Calu3 (cell line): ENCODE results near the gene GANAB. TPM values are rescaled to one million over a fixed set of nuclear protein-coding genes. Genes with fewer than 3 reads are reported as not detected.

Experiments used
- BruUV-seq: library from RNA; stranded (reverse); fragments of 400-500 nt; replicated peaks from 2 replicates; lab custom pipeline; 2021; lab: Mats Ljungman, UMichigan
- CTCF ChIA-PET: fragments of 300-600 bp; sonication (Branson Sonifier 250); formaldehyde crosslinking; loops from one replicate; lab custom pipeline; 2022; ENCODE audit warnings: antibody characterized with exemption; lab: Charles Lee
- DNase-seq: peaks from one replicate; pipeline ENCODE4 v3.0.0; 2022
- H3K27ac Mint-ChIP-seq: one replicate; pipeline ENCODE4 v1.8.0; 2022; ENCODE audit warnings: mixed read lengths; ENCODE audit not compliant: unreplicated experiment
- H3K27me3 Mint-ChIP-seq: one replicate; pipeline ENCODE4 v1.8.0; 2022; ENCODE audit warnings: mixed read lengths; ENCODE audit not compliant: unreplicated experiment
- H3K36me3 Mint-ChIP-seq: one replicate; pipeline ENCODE4 v1.8.0; 2022; ENCODE audit warnings: mild to moderate bottlenecking, moderate library complexity, mixed read lengths; ENCODE audit not compliant: insufficient read depth, unreplicated experiment
- H3K4me1 Mint-ChIP-seq: one replicate; pipeline ENCODE4 v1.8.0; 2022; ENCODE audit warnings: mild to moderate bottlenecking, low read depth, mixed read lengths; ENCODE audit not compliant: unreplicated experiment
- H3K4me3 Mint-ChIP-seq: one replicate; pipeline ENCODE4 v1.8.0; 2022; ENCODE audit warnings: mild to moderate bottlenecking, low read depth, moderate library complexity, mixed read lengths; ENCODE audit not compliant: unreplicated experiment
- H3K9me3 Mint-ChIP-seq: one replicate; pipeline ENCODE4 v1.8.0; 2022; ENCODE audit warnings: low read depth, mixed read lengths; ENCODE audit not compliant: unreplicated experiment
- intact Hi-C: fragments of 100-400 bp; cut with micrococcal nuclease; formaldehyde crosslinking; loops from one replicate; pipeline ENCODE4 v1.10.0; 2022; ENCODE audit not compliant: unreplicated experiment
- total RNA-seq: library from RNA; stranded (reverse); gene quantifications from 2 replicates; pipeline ENCODE4 v1.2.3, GENCODE V29; 2022
- TF ChIP-seq, protein P1 (sequence below): fragments of 200-600 bp; IDR thresholded peaks from one replicate; pipeline ENCODE4 v1.8.0; 2022; ENCODE audit warnings: antibody characterized with exemption; ENCODE audit not compliant: unreplicated experiment

GANAB gene
- total RNA-seq, 1 experiment from 2014 or later = 377 TPM

DNA sequence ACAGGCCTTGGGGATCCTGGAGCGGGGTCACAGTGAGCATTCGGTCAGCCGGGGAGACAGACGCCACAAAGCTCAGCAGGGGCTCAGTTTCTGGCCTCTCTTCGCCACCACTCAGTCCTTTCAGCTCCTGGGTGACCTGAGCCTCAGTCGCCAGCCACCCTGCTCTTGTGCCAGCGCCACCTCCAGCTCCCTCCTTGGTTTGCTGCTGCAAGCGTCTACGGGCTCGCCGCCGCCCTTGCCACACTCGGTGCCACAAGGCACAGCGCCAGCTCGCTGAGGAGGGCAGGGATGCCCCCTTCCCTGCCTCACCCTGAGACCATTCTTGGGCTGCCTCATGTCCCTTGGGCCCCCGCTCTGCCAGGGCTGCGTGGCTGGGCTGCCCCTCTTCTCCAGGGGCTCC, 71.3 kb downstream of the GANAB start:
- intact Hi-C loops = no loop called here
- peak overlapping the region; percentile 99 for H3K27ac Mint-ChIP-seq
- H3K4me3 Mint-ChIP-seq = peak overlapping the region; percentile 96
- no TSS peak for BruUV-seq
- peaks cover 51% of the 10 kb centered on the region for H3K4me1 Mint-ChIP-seq
- CTCF ChIA-PET = interaction anchor here (1.3 kb wide), 1 partner anchor 30 kb away, joined by 3 read pairs; no protein-coding TSS in a partner anchor
- peaks cover 71% of the 10 kb centered on the region for H3K36me3 Mint-ChIP-seq
- H3K27me3 Mint-ChIP-seq = no peaks in the 10 kb centered on the region
- no peak for DNase-seq
- TF ChIP-seq, protein P1, sequence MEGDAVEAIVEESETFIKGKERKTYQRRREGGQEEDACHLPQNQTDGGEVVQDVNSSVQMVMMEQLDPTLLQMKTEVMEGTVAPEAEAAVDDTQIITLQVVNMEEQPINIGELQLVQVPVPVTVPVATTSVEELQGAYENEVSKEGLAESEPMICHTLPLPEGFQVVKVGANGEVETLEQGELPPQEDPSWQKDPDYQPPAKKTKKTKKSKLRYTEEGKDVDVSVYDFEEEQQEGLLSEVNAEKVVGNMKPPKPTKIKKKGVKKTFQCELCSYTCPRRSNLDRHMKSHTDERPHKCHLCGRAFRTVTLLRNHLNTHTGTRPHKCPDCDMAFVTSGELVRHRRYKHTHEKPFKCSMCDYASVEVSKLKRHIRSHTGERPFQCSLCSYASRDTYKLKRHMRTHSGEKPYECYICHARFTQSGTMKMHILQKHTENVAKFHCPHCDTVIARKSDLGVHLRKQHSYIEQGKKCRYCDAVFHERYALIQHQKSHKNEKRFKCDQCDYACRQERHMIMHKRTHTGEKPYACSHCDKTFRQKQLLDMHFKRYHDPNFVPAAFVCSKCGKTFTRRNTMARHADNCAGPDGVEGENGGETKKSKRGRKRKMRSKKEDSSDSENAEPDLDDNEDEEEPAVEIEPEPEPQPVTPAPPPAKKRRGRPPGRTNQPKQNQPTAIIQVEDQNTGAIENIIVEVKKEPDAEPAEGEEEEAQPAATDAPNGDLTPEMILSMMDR = no peak
- H3K9me3 Mint-ChIP-seq = no peaks in the 10 kb centered on the region

Other genes with a start within 250 kb of the GANAB start
- gene SCGB1A1, start 227.6 kb downstream of the GANAB start, total RNA-seq = not detected in 2 replicates
- gene AHNAK, start 99.8 kb downstream of the GANAB start, total RNA-seq = 246 and 253 TPM in 2 replicates
- gene EEF1G, start 72.7 kb downstream of the GANAB start, total RNA-seq = 970 and 1,189 TPM in 2 replicates
- gene TUT1, start 55.1 kb downstream of the GANAB start, total RNA-seq = 21.9 and 26.3 TPM in 2 replicates
- 90.4 and 97.2 TPM in 2 replicates for gene MTA2, start 44.7 kb downstream of the GANAB start, total RNA-seq
- 43.3 and 51.4 TPM in 2 replicates for gene EML3, start 33.8 kb downstream of the GANAB start, total RNA-seq
- 1.6 and 2.6 TPM in 2 replicates for gene ROM1, start 33.4 kb downstream of the GANAB start, total RNA-seq
- 31.5 and 32.7 TPM in 2 replicates for gene B3GAT3, start 24.6 kb downstream of the GANAB start, total RNA-seq
- gene INTS5, start 6.7 kb upstream of the GANAB start, total RNA-seq = 21.4 and 26.0 TPM in 2 replicates
- 61.7 and 67.4 TPM in 2 replicates for gene C11orf98, start 18.6 kb upstream of the GANAB start, total RNA-seq
- gene CSKMT, start 18.7 kb upstream of the GANAB start, total RNA-seq = 17.7 and 23.1 TPM in 2 replicates
- gene UQCC3, start 25.1 kb upstream of the GANAB start, total RNA-seq = 10.4 and 11.4 TPM in 2 replicates
- gene LBHD1, start 25.7 kb upstream of the GANAB start, total RNA-seq = 16.4 and 21.3 TPM in 2 replicates
- 91.9 and 98.7 TPM in 2 replicates for gene UBXN1, start 32.5 kb upstream of the GANAB start, total RNA-seq
- 0.71 and 1.5 TPM in 2 replicates for gene LRRN4CL, start 42.9 kb upstream of the GANAB start, total RNA-seq
- gene BSCL2, start 60.8 kb upstream of the GANAB start, total RNA-seq = 71.5 and 88.0 TPM in 2 replicates
- gene GNG3, start 61.1 kb upstream of the GANAB start, total RNA-seq = not detected in 2 replicates
- 52.6 and 52.7 TPM in 2 replicates for gene HNRNPUL2, start 80.8 kb upstream of the GANAB start, total RNA-seq
- gene TTC9C, start 81.9 kb upstream of the GANAB start, total RNA-seq = 35.5 and 36.7 TPM in 2 replicates
- gene ZBTB3, start 107.5 kb upstream of the GANAB start, total RNA-seq = 9.7 and 10.6 TPM in 2 replicates
- 83.4 and 86.9 TPM in 2 replicates for gene POLR2G, start 115.0 kb upstream of the GANAB start, total RNA-seq
- 26.0 and 28.9 TPM in 2 replicates for gene TAF6L, start 124.8 kb upstream of the GANAB start, total RNA-seq
- gene TMEM179B, start 140.8 kb upstream of the GANAB start, total RNA-seq = 65.6 and 72.3 TPM in 2 replicates
- gene TMEM223, start 145.4 kb upstream of the GANAB start, total RNA-seq = 19.4 and 20.5 TPM in 2 replicates
- gene NXF1, start 158.8 kb upstream of the GANAB start, total RNA-seq = 48.0 and 51.6 TPM in 2 replicates
- gene STX5, start 185.4 kb upstream of the GANAB start, total RNA-seq = 38.3 and 39.2 TPM in 2 replicates
- not detected in 2 replicates for gene TEX54, start 186.2 kb upstream of the GANAB start, total RNA-seq
- gene WDR74, start 193.0 kb upstream of the GANAB start, total RNA-seq = 87.7 and 97.4 TPM in 2 replicates
- 410 and 444 TPM in 2 replicates for gene SLC3A2, start 234.3 kb upstream of the GANAB start, total RNA-seq